GM12801 (cell line): ENCODE measurements around the gene ZC3H10.

Experiments used
- TF ChIP-seq, protein P1 (sequence below): IDR thresholded peaks from one replicate; pipeline ENCODE4 v1.5.1; 2011; ENCODE audit warnings: control low read depth; ENCODE audit not compliant: insufficient read length; ENCODE audit errors: extremely low read depth

ZC3H10 gene

DNA sequence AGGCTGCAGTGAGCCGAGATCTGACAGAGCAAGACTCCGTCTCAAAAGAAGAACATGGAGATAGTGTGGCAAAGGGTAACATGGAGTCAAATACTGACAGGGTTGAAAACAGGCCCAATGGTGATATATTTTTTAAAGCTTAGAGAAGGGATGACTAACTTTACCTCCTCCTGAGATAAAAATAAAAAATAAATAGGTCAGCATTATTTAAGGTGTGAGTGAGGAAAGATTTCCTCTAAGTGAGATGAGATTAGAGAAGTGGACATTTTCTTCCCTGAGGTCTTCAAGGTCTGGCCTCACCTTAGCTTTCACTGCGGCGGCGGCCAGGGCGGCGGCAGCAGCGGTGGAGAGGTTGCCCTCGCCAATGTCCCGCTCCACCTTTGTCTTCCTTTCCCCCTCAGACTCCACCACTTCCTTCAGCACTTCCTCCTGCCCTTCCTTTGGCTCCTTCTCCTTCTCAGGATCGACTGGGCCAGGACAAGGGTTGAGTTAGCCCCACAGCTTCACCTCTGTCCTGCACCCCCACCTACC is 51.2 kb downstream of the ZC3H10 start:
- TF ChIP-seq, protein P1, sequence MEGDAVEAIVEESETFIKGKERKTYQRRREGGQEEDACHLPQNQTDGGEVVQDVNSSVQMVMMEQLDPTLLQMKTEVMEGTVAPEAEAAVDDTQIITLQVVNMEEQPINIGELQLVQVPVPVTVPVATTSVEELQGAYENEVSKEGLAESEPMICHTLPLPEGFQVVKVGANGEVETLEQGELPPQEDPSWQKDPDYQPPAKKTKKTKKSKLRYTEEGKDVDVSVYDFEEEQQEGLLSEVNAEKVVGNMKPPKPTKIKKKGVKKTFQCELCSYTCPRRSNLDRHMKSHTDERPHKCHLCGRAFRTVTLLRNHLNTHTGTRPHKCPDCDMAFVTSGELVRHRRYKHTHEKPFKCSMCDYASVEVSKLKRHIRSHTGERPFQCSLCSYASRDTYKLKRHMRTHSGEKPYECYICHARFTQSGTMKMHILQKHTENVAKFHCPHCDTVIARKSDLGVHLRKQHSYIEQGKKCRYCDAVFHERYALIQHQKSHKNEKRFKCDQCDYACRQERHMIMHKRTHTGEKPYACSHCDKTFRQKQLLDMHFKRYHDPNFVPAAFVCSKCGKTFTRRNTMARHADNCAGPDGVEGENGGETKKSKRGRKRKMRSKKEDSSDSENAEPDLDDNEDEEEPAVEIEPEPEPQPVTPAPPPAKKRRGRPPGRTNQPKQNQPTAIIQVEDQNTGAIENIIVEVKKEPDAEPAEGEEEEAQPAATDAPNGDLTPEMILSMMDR: no peak

DNA sequence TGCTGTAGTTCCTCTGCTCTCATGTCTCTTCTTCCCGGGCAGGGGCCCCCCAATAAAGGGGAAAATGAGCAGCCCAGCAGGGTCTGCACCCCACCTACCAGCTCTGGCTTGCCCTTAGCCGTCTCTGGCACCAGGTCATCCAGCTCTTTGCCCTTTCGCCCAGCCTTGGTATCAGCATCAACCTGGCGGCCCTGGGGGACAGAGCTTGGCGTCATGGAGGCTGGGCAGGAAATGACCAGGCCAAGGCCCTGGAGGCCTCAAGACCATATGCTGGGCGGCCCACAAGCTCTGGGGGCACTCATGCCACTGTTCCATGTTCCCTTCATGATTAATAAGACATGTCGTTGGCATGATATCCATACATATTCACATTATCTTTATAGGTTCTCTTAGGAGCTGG is 54.8 kb downstream of the ZC3H10 start:
- TF ChIP-seq, protein P1: no peak
